Stimulated activated memory B cell treated with anti-CD40 and anti-IgM and Interleukin-4, amounts not matched to agents 10 μg/mL and 1 μg/mL and 100 μg/mL, for 72 hours (primary cell): Measurements from ENCODE around the gene PRDX3.
A peak's percentile ranks its signal among the peaks of the same experiment; 100 is the strongest.

Source experiments
- ATAC-seq: fragments of 150-1000 bp; cut with Tn5 transposase; 2 replicates; pipeline ENCODE4 v1.10.0; 2021
- H3K27ac Mint-ChIP-seq: one replicate; pipeline ENCODE4 v1.8.0; 2022; ENCODE audit warnings: mild to moderate bottlenecking, mixed read lengths
- H3K27me3 Mint-ChIP-seq: one replicate; pipeline ENCODE4 v1.8.0; 2022; ENCODE audit warnings: mixed read lengths
- H3K36me3 Mint-ChIP-seq: one replicate; pipeline ENCODE4 v1.8.0; 2022; ENCODE audit warnings: mixed read lengths
- H3K4me1 Mint-ChIP-seq: one replicate; pipeline ENCODE4 v1.8.0; 2022; ENCODE audit warnings: mixed read lengths
- H3K4me3 Mint-ChIP-seq: one replicate; pipeline ENCODE4 v1.8.0; 2022; ENCODE audit warnings: mild to moderate bottlenecking, moderate library complexity, mixed read lengths
- H3K9me3 Mint-ChIP-seq: one replicate; pipeline ENCODE4 v1.8.0; 2022; ENCODE audit warnings: mixed read lengths

PRDX3 gene

DNA sequence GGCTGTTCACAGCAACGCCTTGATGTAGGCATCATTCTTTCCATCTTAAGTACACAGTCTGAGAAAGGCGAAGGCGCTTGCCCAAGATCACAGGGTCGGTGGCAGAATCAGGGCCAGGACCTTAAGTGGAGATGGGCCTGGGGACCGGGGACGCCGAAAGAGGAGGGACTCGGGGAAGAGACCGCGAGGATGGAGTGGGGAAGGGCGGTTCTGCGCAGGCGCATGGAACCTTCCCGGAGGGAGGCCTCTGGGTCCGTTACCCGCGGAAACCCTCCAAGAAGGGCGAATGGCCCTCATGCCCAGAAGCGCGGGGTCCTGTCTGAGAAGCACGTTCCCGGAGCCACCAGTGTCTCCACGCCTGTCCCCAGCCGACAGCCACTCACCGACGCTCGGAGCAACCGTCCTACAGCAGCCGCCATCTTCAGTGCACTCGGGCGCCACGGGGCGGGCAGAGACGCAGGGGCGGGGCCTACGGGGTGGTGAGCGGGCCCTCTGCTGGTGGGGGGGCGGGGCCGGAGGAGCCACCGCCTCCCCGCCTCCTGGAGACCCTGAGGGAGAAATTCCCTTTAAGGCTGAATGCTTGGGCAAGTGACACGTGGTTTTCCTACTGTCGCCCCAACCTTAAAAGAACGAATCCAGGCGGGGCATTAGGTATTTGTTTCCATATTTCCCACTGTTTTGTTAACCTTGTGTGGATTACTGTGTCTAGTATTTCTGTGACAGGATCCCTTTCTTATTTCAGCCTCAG, at the start of gene PRDX3:
PRDX3 (minus strand) TSS at position 441 of the 748 bp plus-strand sequence; CDS start at position 419, 22 bp downstream.
- Mint-ChIP-seq H3K9me3 (no peaks in the 10 kb centered on the region), H3K4me3 (peak within 1 kb of the TSS; percentile 97), H3K36me3 (peaks cover 15% of the 10 kb centered on the region), H3K4me1 (peaks cover 27% of the 10 kb centered on the region), H3K27ac (peak within 1 kb of the TSS; percentile 99), H3K27me3 (no peaks in the 10 kb centered on the region)
- ATAC-seq = peak; percentile 100

DNA sequence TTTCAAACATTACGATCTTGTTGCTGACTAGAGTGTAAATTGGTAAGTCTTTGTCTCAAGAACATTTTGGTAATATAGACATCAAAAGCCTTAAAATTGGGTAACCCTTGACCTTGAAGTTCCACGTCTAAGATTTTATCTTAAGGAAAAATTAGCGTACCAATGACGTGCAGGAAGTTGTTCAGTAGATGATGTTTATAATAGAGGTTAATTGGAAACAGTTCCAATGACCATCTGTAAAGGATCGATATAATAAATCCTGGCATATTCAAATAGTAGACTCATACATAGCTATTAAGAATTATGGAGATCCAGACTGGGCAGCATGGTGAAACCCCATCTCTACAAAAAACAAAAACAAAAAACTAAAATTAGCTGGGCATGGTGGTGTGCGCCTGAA, 49.2 kb upstream of the PRDX3 start:
- Mint-ChIP-seq H3K36me3 (peaks cover 13% of the 10 kb centered on the region), H3K27me3 (no peaks in the 10 kb centered on the region), H3K4me1 (peaks cover 47% of the 10 kb centered on the region), H3K9me3 (no peaks in the 10 kb centered on the region), H3K27ac (no peak overlapping the region), H3K4me3 (no peak overlapping the region)
- ATAC-seq = no peak

DNA sequence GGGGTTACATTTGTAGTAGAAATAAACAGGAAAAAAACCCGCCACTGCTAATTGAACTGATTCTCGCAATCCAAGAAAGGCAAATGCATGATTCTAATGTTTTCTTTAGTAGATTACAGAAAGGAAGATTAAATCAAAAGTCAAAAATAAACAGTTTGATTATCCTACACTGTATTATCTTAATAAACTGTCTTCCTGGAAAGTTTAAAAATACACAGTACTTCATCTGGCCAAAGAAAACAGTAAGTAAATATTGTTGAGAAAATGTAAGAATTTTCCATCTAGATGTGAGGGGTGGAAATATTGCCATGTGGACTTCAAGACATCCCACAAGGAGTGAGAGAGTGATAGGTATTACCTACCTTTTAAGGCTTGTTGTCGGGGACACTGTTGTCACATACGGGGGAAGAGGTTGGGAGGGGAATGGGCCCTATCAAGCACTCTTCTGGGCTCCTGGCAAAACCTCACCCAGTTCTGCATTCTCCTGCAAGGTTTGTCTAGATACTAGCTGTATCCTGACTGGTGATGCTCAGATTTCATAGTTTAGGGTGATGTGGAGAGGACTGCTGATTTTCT, 46.6 kb upstream of the PRDX3 start:
- no peak for ATAC-seq
- peaks cover 6% of the 10 kb centered on the region for H3K36me3 Mint-ChIP-seq
- no peak overlapping the region for H3K27ac Mint-ChIP-seq
- peaks cover 43% of the 10 kb centered on the region for H3K4me1 Mint-ChIP-seq
- no peaks in the 10 kb centered on the region for H3K9me3 Mint-ChIP-seq
- no peaks in the 10 kb centered on the region for H3K27me3 Mint-ChIP-seq
- no peak overlapping the region for H3K4me3 Mint-ChIP-seq

DNA sequence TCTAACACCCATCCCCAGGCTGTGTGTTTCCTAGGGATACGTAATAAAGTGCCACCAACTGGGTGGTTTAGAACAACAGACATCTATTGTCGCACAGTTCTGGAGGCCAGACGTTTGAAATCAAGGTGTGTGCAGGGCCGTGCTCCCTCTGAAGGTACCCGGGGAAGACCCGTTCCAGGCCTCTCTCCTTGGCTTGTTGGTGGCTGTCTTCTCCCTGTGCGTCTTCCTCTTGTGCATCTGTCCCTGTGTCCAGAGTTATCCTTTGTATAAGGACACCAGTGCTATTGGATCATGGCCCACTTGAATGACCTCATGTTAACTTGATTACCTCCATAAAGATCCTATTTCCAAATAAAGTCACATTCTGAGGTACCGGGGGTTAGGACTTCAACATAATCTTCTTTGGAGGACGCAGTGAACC, 44.4 kb upstream of the PRDX3 start:
- Mint-ChIP-seq H3K9me3 (no peaks in the 10 kb centered on the region), H3K36me3 (no peaks in the 10 kb centered on the region), H3K27me3 (no peaks in the 10 kb centered on the region), H3K27ac (peak overlapping the region; percentile 89), H3K4me3 (no peak overlapping the region), H3K4me1 (peaks cover 28% of the 10 kb centered on the region)
- no peak for ATAC-seq

DNA sequence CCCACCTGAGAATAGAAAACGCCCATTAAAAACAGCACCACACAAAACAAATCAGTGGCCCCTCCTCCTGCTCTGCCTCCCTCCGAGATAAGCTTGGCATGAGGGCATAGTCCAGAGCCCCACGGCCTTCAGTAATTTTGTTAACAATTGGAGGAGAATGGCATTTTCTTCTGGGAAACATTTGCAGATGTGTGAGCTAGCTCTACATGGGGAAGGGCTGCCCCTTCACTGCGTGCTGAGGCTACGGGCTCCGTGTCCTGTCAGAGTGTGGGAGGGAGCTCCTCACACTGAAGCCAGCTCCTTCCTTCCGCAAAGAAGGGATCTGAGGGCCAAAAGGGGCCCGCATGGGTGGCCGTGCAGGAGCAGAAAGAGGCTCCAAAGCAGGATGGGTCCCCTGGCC, 43.9 kb upstream of the PRDX3 start:
- Mint-ChIP-seq H3K36me3 (no peaks in the 10 kb centered on the region), H3K4me3 (no peak overlapping the region), H3K27me3 (no peaks in the 10 kb centered on the region), H3K4me1 (peaks cover 32% of the 10 kb centered on the region), H3K9me3 (no peaks in the 10 kb centered on the region), H3K27ac (peak overlapping the region; percentile 89)
- no peak for ATAC-seq

DNA sequence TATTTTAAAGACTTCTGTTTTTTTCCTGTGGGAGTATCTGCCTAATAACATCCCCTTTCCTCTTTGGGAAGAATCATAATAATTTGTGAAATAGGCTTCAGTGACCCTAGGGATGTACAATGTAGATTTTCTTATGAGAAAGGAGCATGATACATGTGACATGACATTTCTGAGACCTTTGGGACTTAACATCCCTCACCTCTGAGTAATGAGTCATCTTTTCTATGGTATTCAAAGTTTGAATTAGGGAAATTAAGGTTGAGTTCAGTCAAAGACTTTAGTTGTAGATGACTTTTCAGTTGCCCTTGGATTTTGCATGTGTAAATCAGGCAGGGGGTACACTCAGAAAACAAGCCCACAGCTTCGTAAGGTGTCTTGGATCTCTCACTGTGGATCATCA, 43.1 kb upstream of the PRDX3 start:
- Mint-ChIP-seq H3K4me1 (peaks cover 37% of the 10 kb centered on the region), H3K27me3 (no peaks in the 10 kb centered on the region), H3K9me3 (no peaks in the 10 kb centered on the region), H3K27ac (peak overlapping the region; percentile 89), H3K4me3 (peak overlapping the region; percentile 50), H3K36me3 (no peaks in the 10 kb centered on the region)
- ATAC-seq = peak; percentile 80

DNA sequence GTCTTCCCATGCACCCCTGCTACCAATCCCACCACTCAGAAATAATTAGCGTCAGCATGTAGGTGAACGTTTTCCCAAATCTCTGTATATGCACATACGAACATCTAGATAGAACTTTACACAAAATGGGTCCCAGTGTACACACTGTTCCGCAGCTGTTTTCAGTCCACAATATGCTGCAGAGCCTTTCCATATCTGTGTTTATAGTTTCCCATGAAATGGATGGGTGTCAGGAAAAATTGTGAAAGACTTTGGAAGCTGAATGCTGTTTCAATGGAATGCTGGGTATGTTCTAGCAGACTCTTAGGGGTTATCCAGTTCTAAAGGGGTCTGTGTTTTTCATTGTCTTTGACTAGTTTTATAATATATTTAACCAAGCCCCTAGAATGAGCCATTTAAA, 42.6 kb upstream of the PRDX3 start:
- Mint-ChIP-seq H3K27me3 (no peaks in the 10 kb centered on the region), H3K4me3 (no peak overlapping the region), H3K4me1 (peaks cover 37% of the 10 kb centered on the region), H3K9me3 (no peaks in the 10 kb centered on the region), H3K36me3 (no peaks in the 10 kb centered on the region), H3K27ac (no peak overlapping the region)
- ATAC-seq = no peak

DNA sequence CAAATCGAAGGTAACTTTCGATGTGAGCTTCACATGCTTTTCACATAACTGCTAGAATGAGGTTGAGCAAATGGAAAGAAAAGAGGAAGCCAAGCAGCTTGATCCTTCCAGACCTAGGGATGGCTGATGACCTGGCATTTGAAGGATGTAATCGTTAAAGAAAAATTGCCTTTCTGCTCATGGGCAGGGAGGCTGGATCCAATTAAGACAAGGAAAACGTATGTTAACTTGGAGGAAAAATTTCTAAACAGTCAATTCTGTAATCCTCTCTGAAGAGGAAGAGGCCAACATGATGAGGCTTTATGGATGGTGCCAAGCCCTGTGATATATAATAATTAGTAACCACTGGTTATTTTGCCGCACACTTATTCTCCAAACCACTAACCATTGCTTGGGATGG, 41.3 kb upstream of the PRDX3 start:
- H3K27ac Mint-ChIP-seq = no peak overlapping the region
- no peak overlapping the region for H3K4me3 Mint-ChIP-seq
- H3K9me3 Mint-ChIP-seq = no peaks in the 10 kb centered on the region
- H3K4me1 Mint-ChIP-seq = peaks cover 44% of the 10 kb centered on the region
- no peaks in the 10 kb centered on the region for H3K36me3 Mint-ChIP-seq
- no peak for ATAC-seq
- no peaks in the 10 kb centered on the region for H3K27me3 Mint-ChIP-seq

DNA sequence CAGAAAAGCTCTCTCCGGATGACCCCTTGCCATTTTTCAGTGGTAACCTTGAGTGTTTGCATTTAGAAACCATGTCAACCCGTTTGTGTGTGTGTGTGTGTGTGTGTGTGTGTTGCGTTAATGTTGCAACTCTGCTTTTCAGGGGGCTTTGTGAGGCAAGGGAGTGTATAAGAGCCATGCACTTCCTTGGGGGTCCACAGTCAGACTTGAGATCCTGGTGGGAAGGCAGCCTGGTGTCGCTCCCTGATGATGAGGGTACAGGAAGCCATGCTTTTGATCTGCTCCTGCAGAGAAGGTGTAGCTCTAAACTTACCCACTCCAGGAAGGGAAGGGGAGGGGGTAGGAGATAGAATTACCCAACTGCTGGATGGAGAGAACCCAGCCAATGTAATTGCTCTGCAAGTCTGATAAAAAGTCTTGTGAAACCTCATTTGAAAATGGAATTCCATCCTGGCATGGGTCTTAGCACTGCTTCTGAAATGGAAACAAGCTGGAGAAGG, 39.4 kb upstream of the PRDX3 start:
- peaks cover 49% of the 10 kb centered on the region for H3K4me1 Mint-ChIP-seq
- H3K27me3 Mint-ChIP-seq = no peaks in the 10 kb centered on the region
- peak overlapping the region; percentile 29 for H3K27ac Mint-ChIP-seq

DNA sequence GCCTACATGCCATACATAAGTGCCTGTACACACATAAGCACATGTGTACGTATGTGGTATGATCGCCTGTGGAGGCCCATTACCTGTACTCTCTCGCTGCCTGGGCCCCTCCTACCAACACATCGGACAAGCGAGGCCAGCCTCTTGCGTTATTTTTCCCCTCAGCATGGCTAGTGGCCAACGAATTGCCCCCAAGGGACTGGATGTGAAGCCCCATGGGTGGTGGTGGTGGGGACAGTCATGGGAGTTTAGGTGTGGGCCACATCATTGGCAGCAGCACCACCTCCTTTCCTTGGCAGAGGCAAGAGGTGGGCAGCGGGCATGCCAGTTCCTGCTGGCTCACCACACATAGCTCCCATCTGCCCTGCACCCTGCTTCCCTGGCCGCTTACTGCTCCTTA, 38.8 kb upstream of the PRDX3 start:
- Mint-ChIP-seq H3K36me3 (no peaks in the 10 kb centered on the region), H3K4me1 (peaks cover 49% of the 10 kb centered on the region), H3K27ac (peak overlapping the region; percentile 29), H3K9me3 (no peaks in the 10 kb centered on the region), H3K4me3 (no peak overlapping the region), H3K27me3 (no peaks in the 10 kb centered on the region)
- ATAC-seq = no peak

More for the DNA sequence above, 39.4 kb upstream of the PRDX3 start:
- Mint-ChIP-seq H3K36me3 (no peaks in the 10 kb centered on the region), H3K4me3 (no peak overlapping the region), H3K9me3 (no peaks in the 10 kb centered on the region)
- ATAC-seq = no peak

DNA sequence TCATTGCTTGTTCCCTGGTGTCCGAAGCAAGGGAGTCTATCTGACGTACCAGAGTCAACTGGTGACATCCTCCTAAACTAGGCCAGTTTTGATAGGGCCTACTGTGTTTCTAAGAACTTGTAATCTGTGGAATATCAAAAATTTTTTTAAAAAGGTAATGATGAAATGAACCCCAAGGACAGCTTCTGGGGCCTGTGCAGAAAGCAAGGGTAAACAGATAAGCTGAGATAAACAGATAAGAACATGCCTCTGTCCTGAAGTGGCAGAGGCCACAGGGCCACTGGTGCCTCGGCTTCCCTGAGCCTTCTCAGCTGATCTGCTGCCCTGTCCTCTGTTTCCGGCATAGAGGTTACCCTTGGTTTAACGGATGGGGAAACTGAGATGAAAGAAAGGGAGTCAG, 37.5 kb upstream of the PRDX3 start:
- H3K36me3 Mint-ChIP-seq = no peaks in the 10 kb centered on the region
- H3K9me3 Mint-ChIP-seq = no peaks in the 10 kb centered on the region
- no peak overlapping the region for H3K4me3 Mint-ChIP-seq
- no peak overlapping the region for H3K27ac Mint-ChIP-seq
- H3K4me1 Mint-ChIP-seq = peaks cover 37% of the 10 kb centered on the region
- H3K27me3 Mint-ChIP-seq = no peaks in the 10 kb centered on the region
- ATAC-seq = no peak

DNA sequence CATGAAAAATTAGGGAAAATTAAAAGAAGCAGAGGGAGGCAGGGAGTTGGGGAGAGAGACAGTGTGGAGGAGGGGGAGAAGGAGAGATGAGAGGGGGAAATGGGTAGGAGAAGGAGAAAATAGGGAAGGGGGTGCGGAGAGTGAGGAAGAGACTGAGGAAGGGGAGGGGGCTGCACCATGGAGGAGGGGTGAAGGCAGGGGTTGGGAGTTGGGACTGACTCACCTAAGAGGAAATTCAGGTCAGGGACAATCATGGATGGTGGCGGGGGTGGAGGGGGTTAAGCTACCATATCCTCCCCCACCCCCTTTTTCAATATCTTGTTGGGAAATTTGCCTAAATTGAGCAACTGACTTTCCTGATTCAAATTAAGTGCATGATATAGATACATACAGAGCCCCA, 36.8 kb upstream of the PRDX3 start:
- H3K27me3 Mint-ChIP-seq = no peaks in the 10 kb centered on the region
- no peaks in the 10 kb centered on the region for H3K36me3 Mint-ChIP-seq
- no peak for ATAC-seq
- H3K4me1 Mint-ChIP-seq = peaks cover 33% of the 10 kb centered on the region
- H3K9me3 Mint-ChIP-seq = no peaks in the 10 kb centered on the region
- H3K4me3 Mint-ChIP-seq = no peak overlapping the region
- peak overlapping the region; percentile 68 for H3K27ac Mint-ChIP-seq

DNA sequence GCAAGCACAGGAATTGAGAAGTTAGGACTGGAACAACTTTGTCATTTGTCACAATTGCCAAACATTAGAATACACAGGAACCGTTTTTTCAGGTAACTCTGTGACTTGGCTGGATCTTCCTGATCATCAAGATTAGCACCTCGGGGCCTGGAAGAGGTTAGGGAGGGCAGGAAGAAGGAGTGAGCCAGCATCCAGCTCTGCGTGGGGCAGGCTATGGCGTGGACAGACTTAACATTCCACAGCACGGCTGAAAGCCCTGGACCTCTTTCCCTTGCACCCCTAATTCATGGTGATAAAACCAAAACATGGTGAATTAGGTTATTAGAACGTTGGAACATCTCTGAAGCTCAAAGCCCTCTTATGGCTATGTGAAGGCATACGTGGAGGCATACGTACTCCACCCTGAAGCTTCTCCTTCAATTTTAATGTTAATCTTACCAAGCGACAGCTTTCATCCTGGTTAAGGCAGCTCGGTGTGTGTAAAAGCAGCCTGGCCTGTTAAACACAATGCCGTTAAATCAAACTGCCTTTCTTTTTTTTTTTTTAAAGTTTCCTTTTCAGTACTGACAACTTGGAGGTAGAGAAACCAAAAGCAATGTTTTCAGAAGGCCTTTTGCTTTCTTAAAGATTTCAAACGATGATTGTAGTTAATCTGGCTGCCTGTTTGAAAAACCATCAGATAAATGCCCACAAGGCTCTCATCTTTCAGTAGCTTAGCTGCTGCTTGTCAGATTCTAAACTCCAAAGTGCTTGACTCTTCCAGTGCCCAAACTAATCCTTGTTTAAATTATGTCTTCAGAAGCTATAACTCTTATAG, 33.2 kb upstream of the PRDX3 start:
- peaks cover 44% of the 10 kb centered on the region for H3K4me1 Mint-ChIP-seq
- no peak for ATAC-seq

DNA sequence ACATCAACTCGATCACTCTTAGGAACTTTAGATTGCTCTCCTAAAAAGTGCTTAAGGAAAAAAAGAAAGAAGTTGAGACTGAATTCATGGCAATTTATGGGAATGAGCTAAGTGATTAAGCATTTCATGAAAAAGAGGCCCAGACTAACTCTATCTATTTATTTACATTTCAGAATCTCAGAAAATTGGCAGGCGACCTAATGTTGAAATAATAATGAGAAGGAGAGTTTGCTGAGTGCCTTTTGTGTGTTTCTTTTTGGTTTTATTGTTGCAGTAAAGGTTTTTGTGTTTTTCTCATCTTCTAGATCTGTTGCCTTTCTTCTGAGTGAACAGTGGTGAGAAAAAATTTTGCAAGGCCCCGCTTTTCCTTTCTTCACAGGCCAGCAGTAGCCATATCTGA, 32.6 kb upstream of the PRDX3 start:
- peak overlapping the region; percentile 74 for H3K27ac Mint-ChIP-seq
- ATAC-seq = no peak
- no peak overlapping the region for H3K4me3 Mint-ChIP-seq
- no peaks in the 10 kb centered on the region for H3K9me3 Mint-ChIP-seq
- H3K36me3 Mint-ChIP-seq = no peaks in the 10 kb centered on the region
- peaks cover 49% of the 10 kb centered on the region for H3K4me1 Mint-ChIP-seq
- H3K27me3 Mint-ChIP-seq = no peaks in the 10 kb centered on the region

More for the DNA sequence above, 33.2 kb upstream of the PRDX3 start:
- Mint-ChIP-seq H3K4me3 (no peak overlapping the region), H3K9me3 (no peaks in the 10 kb centered on the region), H3K27ac (peak overlapping the region; percentile 74), H3K36me3 (no peaks in the 10 kb centered on the region), H3K27me3 (no peaks in the 10 kb centered on the region)

DNA sequence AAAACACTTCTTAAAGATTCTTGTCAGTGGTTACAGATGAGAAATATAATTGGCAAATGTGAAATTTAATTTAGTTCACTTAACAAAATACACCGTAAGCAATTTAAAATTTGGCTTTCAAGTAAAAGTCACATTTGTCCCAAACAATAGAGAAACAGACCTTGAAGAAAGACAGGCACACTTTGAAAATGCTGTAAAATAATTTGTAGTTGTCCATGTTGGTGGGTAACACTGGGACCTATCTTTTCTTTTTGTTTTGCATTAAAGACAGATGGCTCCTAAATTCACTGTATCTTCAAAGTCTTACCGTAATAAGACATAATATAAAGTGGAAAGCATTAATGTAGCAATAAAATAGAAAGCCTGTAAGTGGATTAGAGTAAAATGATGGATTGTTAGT, 32.0 kb upstream of the PRDX3 start:
- peaks cover 52% of the 10 kb centered on the region for H3K4me1 Mint-ChIP-seq
- H3K4me3 Mint-ChIP-seq = no peak overlapping the region
- no peaks in the 10 kb centered on the region for H3K9me3 Mint-ChIP-seq
- no peaks in the 10 kb centered on the region for H3K36me3 Mint-ChIP-seq
- ATAC-seq = no peak
- H3K27ac Mint-ChIP-seq = no peak overlapping the region
- H3K27me3 Mint-ChIP-seq = no peaks in the 10 kb centered on the region
